ENCODE measurements around the gene AUTS2. TPM values are rescaled to one million over a fixed set of nuclear protein-coding genes. Genes with fewer than 3 reads are reported as not detected.

The AUTS2 gene
- total RNA-seq, 1 donor from 2014 or later: 5.2 TPM

DNA sequence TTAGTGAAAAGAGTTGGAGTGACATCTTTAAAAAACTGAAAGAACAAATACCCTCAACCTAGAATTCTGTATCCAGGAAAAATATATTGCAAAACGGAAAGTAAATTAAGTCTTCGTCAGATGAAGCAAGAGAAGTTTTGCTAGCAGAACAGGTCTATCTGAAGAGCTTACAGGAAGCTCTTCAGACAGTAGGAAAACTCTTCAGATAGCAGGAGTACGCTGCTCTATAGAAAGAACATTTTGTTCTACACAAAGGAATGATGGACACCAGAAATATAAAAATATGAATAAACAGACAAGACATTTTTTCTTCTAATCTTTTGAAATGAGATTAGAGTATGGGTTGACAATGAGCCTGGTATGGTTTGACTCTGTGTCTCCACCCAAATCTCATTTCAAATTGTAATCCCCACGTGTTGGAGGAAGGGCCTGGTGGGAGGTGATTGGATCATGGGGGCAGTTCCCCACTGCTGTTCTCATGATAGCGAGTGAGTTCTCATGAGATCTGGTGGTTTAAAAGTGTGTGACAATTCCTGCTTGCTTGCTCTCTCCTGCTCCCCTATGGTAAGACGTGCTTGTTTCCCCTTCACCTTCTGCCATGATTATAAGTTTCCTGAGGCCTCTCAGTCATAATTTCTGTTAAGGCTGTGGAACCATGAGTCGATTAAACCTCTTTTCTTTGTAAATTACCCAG lies 567.3 kb downstream of the AUTS2 start:
- no peak for ATAC-seq (ENCODE audit: poor library complexity)
- intact Hi-C loops (cut with DNase I): no loop called here
- DNase-seq: no peak

DNA sequence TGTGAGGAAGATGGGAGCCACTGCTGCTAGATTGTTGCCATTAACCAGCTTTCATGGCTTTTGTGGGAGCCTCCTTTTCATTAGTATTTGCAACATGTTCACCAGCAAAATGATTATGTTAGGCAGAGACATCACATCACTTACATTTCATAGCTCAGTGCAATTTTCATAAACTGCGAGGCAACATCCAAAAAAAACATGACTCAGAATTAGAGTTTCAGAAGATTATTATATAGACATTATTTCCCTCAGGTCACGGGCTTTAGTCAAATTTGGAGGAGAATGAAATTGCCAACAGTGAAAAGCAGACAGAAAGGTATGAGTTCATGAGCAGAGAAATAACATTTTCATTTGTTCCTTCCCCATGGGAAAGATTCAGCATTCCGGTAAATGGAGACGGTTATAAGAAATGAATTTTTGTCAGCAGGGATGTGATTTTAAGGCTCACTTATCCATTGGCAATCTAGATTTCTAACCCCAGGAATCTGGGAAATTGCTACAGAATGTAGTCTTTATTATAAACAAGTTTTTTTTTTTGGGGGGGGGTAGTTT lies 573.2 kb downstream of the AUTS2 start:
- intact Hi-C loops (cut with DNase I): no loop called here
- DNase-seq: no peak
- ATAC-seq (ENCODE audit: poor library complexity): no peak

DNA sequence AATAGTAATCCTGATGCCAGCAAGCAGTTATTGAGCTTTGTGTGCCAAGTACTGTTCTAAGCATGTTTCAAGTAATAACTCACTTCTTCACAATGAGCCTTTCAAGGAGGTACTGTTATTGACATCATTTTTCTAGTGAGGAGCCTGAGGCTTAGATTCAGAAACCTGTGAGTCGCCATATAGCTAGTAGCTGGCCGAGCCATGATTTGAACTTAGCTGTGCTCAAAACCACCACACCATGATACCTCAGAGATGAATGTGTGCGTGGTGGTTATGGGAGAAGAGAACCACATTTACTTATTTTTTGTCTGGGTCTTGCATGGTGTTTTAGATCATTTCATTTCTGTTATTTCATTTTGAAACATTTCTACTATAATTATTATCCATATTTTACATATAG lies 578.9 kb downstream of the AUTS2 start:
- no peak for ATAC-seq (ENCODE audit: poor library complexity)
- no peak for DNase-seq
- intact Hi-C loops (cut with DNase I): no loop called here

DNA sequence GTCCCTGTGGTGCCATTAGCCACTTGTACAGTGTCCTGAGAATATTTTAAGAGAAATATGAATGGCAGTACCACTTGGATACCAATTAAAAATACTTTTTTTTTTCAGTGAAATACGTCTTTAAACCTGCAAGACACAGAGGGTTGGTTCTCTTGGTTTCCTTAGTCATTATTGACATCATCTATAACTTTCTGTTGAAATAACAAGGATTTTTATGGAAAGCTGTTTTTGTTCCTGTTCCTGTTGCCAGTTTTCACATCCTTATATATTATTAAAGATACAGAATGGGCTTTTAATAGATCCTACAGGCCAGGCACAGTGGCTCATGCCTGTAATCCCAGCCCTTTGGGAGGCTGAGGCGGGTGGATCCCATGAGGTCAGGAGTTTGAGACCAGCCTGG lies 579.9 kb downstream of the AUTS2 start:
- intact Hi-C loops (cut with DNase I): no loop called here

DNA sequence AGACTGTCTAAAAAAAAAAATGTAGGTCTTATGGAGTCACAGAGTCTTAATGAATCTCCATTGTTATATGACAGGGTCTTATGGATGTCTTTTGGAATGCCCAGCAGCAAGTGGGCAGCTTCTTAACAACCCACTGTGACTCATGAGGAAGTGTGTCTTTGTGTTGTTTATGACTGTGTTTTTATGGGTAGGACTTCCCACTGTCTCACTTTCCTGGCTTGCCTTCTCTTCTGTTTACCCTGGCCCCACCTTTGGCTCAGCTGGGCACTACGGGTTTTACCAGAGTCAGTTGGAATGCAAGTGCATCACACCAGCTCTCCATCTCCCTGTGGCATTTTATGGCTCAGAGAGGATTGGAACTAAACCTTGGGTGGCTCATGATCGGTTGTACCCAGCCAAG lies 580.5 kb downstream of the AUTS2 start:
- no peak for DNase-seq
- ATAC-seq (ENCODE audit: poor library complexity): peak; percentile 58
- intact Hi-C loops (cut with DNase I): no loop called here

More for the DNA sequence above, 579.9 kb downstream of the AUTS2 start:
- no peak for ATAC-seq (ENCODE audit: poor library complexity)
- DNase-seq: no peak

DNA sequence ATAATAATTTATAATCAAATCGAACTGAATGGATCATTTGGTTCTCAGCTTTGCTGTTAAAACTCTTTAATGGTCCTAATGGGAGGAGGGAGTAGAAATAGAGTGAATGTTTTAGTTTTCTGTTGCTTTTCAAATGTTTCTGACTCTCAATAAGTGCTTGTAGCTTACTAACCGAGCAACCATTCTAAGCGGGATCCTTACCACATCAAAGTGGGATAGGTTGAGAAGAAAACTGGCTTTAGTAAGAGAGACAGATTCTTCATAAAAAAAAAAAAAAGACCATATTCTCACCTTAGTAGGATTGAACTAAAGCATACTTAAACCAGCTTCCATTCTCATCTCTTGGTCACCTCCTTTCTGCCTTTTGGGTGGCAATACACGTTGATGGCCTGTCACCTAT lies 584.2 kb downstream of the AUTS2 start:
- DNase-seq (no peak), ATAC-seq (ENCODE audit: poor library complexity) (no peak)
- intact Hi-C loops (cut with DNase I): no loop called here

DNA sequence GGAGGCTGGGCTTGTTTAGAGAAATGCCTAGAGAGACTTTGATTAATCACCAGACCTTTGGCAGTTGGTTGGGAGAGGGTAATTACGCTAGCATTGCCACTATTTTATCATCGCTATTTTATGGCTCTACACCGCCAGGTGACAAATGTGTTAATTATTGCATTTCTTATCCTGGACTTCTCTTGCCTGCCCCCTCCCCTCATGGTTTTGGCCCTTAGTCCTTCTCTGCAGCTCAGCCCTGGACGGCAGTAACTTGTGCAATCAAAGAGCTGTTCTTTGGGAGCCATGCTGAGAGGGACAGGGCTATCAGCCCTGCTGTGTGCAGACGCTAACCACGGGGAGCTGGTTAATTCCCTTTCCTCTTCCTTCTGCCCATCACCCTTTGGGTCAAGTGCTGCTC lies 585.0 kb downstream of the AUTS2 start:
- intact Hi-C loops (cut with DNase I): no loop called here
- no peak for ATAC-seq (ENCODE audit: poor library complexity)
- no peak for DNase-seq

DNA sequence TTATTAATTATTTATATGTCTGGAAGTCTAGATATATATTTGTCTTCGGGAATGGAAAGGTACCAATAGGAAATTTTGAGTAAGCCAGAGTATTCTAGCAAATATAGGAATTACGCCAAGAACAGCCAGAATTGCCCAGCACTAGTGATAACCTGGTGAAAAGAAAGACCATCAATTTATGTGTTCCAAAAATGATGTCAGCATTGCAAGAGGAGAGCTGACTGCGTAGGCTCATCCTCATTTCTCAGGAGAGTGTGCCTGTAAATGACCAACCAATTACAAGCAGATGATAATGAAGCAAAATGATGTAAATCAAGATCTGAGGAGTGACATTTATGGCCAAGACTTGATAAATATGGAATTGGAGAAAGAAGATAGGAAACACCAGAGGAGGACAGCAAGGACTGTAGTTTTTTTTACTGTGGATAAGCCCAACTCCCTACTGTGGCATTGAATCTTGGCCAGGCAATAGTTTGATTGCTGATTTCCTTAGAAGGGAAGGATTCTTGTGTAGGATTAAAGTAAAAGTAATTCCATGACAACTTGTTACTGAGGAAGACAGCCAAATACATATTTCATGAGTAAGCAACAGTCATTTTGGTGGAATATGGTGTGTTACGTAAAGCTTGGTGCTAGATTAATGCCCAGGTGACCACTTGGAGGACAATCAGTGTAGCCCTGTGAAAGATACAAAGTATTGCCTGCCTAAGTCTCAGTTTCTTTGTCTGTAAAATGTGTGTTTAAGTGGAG lies 590.8 kb downstream of the AUTS2 start:
- intact Hi-C loops (cut with DNase I): no loop called here
- no peak for DNase-seq
- ATAC-seq (ENCODE audit: poor library complexity): no peak

DNA sequence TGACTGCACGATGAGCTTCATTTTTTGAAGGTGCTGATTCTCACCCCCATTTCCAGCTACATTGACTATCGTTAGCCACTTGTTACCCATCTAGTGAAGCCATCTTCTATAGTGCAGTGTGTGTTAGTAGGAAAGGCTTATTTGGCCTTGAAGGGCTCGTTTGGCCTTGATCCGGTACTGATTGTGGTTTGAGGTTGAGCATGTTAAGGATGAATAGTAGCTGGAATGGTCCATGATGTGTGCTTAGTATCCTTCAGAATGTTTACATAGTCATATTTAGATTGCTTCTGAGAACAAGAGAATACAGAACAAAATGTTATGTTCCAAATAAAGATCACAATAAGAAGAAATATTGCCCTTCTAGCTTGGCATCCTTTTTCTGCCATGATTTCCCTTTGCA lies 591.5 kb downstream of the AUTS2 start:
- DNase-seq (no peak), ATAC-seq (ENCODE audit: poor library complexity) (no peak)
- intact Hi-C loops (cut with DNase I): no loop called here

DNA sequence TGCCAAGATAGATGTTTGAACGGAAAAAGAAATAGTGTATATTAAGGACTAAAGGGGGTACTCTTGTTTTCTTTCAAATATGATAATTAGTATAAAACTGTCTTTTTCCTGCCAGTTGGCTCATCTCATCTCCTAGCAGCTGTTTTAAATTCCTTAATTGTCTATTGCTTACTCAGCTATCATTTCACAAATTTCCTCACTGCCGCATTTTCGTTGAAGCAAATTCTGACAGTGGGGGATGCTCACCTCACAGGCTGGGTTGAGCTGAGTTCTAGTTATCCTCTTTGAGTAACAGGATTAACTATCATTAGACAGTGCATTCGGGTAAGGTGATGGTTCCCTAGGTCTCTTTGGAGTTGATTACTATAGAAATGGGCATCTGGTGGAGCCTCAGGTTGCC lies 592.0 kb downstream of the AUTS2 start:
- intact Hi-C loops (cut with DNase I): no loop called here
- no peak for DNase-seq
- no peak for ATAC-seq (ENCODE audit: poor library complexity)

DNA sequence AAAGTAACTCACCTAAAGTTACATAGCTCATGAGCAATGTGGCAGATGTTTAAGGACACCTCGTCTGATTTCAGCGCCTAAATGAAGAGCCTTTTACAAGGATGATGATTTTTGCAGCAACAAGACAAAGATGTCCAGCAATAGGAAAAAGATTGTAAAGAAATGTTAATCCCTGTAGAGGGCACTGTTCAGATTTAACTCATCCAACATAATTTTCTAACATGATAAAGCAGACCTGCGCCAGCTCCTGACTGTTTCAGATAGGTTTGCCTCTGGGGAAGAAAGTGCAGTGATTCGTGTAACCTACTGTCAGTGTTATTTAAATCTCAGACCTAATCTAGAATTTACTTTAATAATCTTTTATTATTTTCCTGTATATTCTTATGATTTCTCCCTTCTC lies 595.2 kb downstream of the AUTS2 start:
- no peak for DNase-seq
- no peak for ATAC-seq (ENCODE audit: poor library complexity)
- intact Hi-C loops (cut with DNase I): no loop called here

DNA sequence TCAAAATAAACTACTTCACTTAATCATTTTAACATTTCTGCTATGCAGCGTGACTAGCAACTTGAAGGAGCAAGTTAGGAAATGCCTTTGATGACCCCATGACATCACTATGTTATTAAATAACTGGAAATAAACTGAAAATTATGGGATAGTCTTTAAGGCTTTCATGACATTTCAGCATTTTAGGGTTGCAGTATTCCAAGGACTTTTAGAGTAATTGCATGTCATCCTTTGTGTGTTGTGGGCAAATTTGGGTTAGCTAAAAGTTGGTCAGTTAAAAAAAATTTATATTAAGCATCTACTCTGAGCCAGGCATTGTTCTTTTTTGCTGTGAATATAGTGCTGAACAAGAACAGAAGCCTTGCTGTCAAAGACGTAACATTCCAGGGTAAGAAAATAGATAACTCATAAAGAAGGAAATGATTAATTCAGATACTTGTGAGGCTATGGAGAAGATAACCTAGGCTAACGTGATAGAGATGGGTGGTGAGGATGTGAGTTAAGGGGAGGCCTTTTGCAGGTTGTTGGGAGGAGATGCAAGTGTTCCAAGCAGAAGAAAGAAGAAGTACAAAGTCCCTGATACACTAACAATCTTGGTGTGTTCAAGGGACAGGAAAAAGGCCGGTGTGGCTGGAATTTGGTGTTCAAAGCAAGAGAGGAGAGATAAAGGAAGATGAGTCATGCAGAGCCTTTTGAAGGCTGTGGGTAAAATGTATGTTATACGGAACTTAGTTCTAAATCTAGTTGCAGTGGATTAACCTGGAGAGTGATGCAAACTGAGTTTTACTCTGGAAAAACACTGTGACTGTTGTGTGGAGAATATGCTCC lies 610.2 kb downstream of the AUTS2 start:
- intact Hi-C loops (cut with DNase I): no loop called here
- ATAC-seq (ENCODE audit: poor library complexity) (no peak), DNase-seq (no peak)

DNA sequence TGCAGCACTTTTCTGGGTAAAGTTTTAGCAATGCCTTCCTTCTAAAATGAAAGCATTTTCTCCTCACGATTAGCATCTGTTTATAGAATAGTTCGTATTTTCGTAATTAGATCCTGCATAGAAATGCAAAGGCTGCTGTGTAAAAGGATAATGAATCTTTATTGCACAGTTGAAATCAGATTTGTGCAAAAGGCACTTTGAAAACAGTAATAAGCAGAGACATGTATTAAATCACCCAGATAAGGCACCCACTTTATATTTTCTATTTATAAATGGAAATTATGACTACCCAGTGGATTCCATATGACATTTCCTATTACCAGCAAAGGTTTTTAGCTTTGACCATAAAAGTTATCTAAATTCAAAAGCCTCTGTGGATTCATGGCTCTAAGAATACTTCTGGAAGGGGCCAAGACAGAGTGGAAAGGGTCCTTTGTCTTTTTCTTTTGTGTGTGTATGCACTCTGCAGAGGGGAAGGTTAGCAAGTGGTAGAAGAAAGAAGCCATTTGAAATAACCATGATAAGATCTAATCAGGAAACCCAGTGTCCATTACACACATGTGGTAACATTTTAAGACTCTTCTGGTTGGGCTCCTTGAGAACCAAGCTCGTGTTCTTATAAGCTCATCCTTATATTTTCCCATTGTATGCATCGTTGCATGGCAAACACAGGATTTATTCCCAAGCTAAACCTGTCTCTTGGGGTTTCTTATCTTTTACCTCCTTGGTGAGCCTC lies 612.1 kb downstream of the AUTS2 start:
- intact Hi-C loops (cut with DNase I): no loop called here
- DNase-seq: no peak
- no peak for ATAC-seq (ENCODE audit: poor library complexity)

DNA sequence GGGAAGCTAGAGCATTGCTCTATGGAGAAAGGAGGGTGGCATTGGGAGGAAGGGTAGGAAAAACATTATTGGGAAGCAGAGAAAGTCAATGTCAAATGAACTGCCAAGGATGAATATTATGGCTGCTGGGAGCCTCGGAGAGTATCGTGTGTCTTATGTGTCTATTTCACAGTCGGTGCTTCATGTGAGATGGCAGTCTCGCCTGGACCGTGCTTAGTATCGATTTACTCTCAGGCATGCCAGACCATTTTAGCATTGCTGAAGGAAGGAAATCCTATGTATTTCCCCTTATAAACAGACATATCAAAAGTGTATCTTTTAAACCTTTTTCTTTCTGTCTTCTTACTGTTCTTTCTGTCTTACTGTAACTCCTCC lies 612.6 kb downstream of the AUTS2 start:
- ATAC-seq (ENCODE audit: poor library complexity) (no peak), DNase-seq (no peak)
- intact Hi-C loops (cut with DNase I): no loop called here

DNA sequence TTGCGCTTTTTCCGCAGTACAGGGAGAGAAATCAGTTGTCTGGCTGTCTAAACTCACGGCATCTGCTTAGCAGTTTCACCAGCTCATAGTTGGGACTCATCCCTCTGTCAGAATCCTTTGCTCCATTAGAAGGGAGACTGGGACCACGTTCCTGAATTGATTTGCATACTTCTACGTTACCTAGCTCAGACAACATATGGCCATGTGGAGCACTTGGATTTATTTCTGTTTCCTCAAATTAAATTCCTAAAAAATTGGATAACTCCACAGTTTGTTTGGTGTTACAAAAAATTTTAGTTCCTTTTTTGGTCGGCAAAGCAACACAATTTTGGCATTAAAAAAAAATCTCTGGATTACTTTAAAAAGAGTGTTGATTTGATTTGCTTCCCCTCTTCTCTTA lies 614.0 kb downstream of the AUTS2 start:
- DNase-seq (no peak), ATAC-seq (ENCODE audit: poor library complexity) (no peak)
- intact Hi-C loops (cut with DNase I): no loop called here

DNA sequence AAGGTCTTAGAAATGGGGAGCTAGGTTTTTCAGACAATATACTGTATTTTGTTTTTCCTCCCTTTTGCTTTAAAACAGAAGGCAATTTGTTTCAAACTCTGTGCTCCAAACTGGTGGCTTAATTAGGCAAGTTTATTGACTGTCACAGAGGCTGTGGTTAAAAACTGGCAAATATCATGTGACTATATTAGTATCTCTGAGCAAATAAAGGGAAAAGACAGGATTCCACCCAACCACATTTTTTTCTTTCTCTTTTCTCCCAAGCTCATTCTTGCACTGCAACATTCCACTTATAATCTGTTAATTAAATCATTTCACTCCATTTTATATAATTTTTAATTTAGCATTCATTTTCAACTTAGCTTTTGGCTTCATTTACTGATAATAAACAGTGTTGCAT lies 615.8 kb downstream of the AUTS2 start:
- DNase-seq (no peak), ATAC-seq (ENCODE audit: poor library complexity) (no peak)
- intact Hi-C loops (cut with DNase I): no loop called here

DNA sequence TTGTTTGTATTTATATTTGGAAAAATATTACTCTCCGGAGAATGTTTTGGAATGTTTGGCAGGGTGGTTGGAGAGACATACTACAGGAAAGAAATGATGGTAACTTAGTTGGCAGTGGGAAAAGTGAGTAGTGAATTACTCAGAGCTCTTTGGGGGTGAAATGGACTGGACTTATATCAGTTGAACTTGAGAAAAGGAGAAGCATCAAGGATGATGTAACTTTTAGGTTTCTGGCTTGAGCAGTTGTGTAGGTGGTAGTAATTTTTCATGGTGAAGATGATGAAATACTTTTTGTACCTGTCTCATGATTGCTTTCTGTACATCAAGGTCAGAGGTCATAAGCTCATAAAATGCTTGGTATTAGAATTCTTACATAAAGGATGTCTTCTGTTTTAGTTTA lies 617.2 kb downstream of the AUTS2 start:
- no peak for DNase-seq
- no peak for ATAC-seq (ENCODE audit: poor library complexity)
- intact Hi-C loops (cut with DNase I): no loop called here

DNA sequence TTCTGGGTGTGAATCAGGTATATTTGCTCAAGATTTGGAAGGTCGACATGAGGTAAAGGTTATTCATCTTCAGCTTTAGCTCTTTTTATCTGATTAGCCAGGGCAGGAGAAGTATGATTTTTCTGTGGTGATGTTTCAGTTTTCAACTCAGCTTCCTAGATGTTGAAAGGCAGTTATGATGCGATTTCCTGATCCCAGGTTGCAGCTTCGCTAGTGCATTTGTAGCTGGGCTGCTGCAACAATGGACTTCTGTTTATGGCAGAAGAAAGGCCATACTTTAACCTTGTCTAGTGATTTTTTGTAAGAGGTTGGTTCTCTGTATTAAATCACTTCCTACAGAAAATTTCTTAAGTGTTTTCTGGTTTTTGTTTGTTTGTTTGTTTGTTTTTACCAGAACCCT lies 619.3 kb downstream of the AUTS2 start:
- DNase-seq (no peak), ATAC-seq (ENCODE audit: poor library complexity) (no peak)
- intact Hi-C loops (cut with DNase I): no loop called here

DNA sequence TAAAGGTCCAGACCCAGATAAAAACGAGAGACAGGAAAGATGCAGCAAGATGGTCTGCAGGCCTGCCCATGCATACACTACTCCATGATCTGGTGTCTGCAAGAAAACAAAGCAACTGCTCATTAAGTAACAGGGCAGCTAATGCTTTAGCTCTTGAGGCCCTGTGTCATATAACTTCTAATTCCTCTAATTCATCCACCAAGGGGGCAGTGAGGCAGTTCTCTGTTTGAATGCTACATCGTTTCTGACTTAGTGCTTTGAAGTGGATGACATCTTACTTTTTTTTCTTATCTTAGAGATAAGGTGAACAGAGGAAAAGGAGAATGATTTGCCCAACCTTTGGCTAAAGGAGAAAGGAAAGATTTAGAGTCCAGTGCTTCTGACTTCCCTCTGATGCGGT lies 619.7 kb downstream of the AUTS2 start:
- intact Hi-C loops (cut with DNase I): no loop called here
- ATAC-seq (ENCODE audit: poor library complexity) (no peak), DNase-seq (no peak)
